CMK (cell line): ENCODE measurements around the gene KRT76.
"Not testable (repeated sequence)": the region's sequence is repeated elsewhere in the genome, so short reads cannot be mapped to it uniquely, and the experiment has no call there.

Experiments used
- DNase-seq: peaks from one replicate; pipeline ENCODE4 v3.0.0-alpha.2; 2010; ENCODE audit warnings: low read depth

KRT76 gene

GRCh38 chr12:52796839-52797528, 19.8 kb upstream of the KRT76 start:
- DNase-seq = peak; percentile 65

- no peak for DNase-seq
Measured at GRCh38 chr12:52796429-52796794, 19.3 kb upstream of the KRT76 start.

- no peak for DNase-seq
Measured at GRCh38 chr12:52795694-52796428, 18.7 kb upstream of the KRT76 start, which contains the start of gene KRT3. KRT3 (minus strand) TSS chr12:52796117; CDS start chr12:52796042, 75 bp downstream.

GRCh38 chr12:52795332-52795674, 18.2 kb upstream of the KRT76 start:
- not testable (repeated sequence) for DNase-seq

- DNase-seq = no peak
Measured at GRCh38 chr12:52794479-52795331, 17.6 kb upstream of the KRT76 start.

- DNase-seq = no peak
Measured at GRCh38 chr12:52792185-52793029, 15.3 kb upstream of the KRT76 start.

GRCh38 chr12:52791271-52792184, 14.4 kb upstream of the KRT76 start:
- no peak for DNase-seq

- DNase-seq = no peak
Measured at GRCh38 chr12:52790427-52791270, 13.5 kb upstream of the KRT76 start.

- DNase-seq = no peak
Measured at GRCh38 chr12:52789637-52790426, 12.7 kb upstream of the KRT76 start.

GRCh38 chr12:52788876-52789636, 11.9 kb upstream of the KRT76 start:
- DNase-seq = no peak

GRCh38 chr12:52788192-52788875, 11.2 kb upstream of the KRT76 start:
- no peak for DNase-seq

GRCh38 chr12:52787324-52788191, 10.4 kb upstream of the KRT76 start:
- DNase-seq = no peak

GRCh38 chr12:52784909-52785308, 7.8 kb upstream of the KRT76 start:
- no peak for DNase-seq

- no peak for DNase-seq
Measured at GRCh38 chr12:52783563-52784316, 6.6 kb upstream of the KRT76 start.

GRCh38 chr12:52782502-52782901, 5.4 kb upstream of the KRT76 start:
- no peak for DNase-seq
